HepG2 (cell line): Measurements from ENCODE around the gene CDC40. TPM values are rescaled to one million over a fixed set of nuclear protein-coding genes. Genes with fewer than 3 reads are reported as not detected.

ENCODE experiments used
- ASH2L ChIP-seq: fragments of 300-600, 200-600 bp; sonication (generic); IDR thresholded peaks from 2 replicates; pipeline ENCODE4 v1.7.0; 2017; ENCODE audit warnings: low read depth, mild to moderate bottlenecking, moderate library complexity, mixed read lengths, low read length; ENCODE audit not compliant: insufficient read length
- JUND ChIP-seq: sonication (generic); formaldehyde crosslinking; IDR thresholded peaks from 2 replicates; pipeline ENCODE4 v1.8.0; 2022; ENCODE audit warnings: mild to moderate bottlenecking, missing genetic modification reagents
- KDM5B ChIP-seq: sonication (generic); formaldehyde crosslinking; IDR thresholded peaks from 2 replicates; pipeline ENCODE4 v1.4.0; 2020; ENCODE audit warnings: missing genetic modification reagents, mild to moderate bottlenecking, borderline replicate concordance
- MEIS1 ChIP-seq: sonication (generic); formaldehyde crosslinking; IDR thresholded peaks from 2 replicates; pipeline ENCODE4 v1.9.0; 2021; ENCODE audit warnings: mild to moderate bottlenecking, missing genetic modification reagents, moderate library complexity, borderline replicate concordance
- NRL ChIP-seq: sonication (generic); formaldehyde crosslinking; IDR thresholded peaks from 2 replicates; pipeline ENCODE4 v1.5.0; 2020; ENCODE audit warnings: missing genetic modification reagents, mild to moderate bottlenecking, moderate library complexity, borderline replicate concordance
- RBAK ChIP-seq: sonication (generic); formaldehyde crosslinking; IDR thresholded peaks from 2 replicates; pipeline ENCODE4 v1.5.1; 2020; ENCODE audit warnings: mild to moderate bottlenecking, missing genetic modification reagents
- THAP7 ChIP-seq: sonication (generic); formaldehyde crosslinking; IDR thresholded peaks from 2 replicates; pipeline ENCODE4 v1.8.1; 2023; ENCODE audit warnings: mild to moderate bottlenecking, missing genetic modification reagents
- ZFP91 ChIP-seq: sonication (generic); formaldehyde crosslinking; IDR thresholded peaks from 2 replicates; pipeline ENCODE4 v1.9.0; 2022; ENCODE audit warnings: missing genetic modification reagents, mild to moderate bottlenecking, borderline replicate concordance
- ZFX ChIP-seq: sonication (generic); formaldehyde crosslinking; IDR thresholded peaks from 2 replicates; pipeline ENCODE4 v1.4.0; 2020; ENCODE audit warnings: mild to moderate bottlenecking, low read depth, missing genetic modification reagents, moderate library complexity
- ZNF160 ChIP-seq: sonication (generic); formaldehyde crosslinking; IDR thresholded peaks from 2 replicates; pipeline ENCODE4 v1.8.0; 2022; ENCODE audit warnings: mild to moderate bottlenecking, inconsistent platforms, missing genetic modification reagents
- ZNF446 ChIP-seq: sonication (generic); formaldehyde crosslinking; IDR thresholded peaks from 2 replicates; pipeline ENCODE4 v1.5.0; 2020; ENCODE audit warnings: mild to moderate bottlenecking, missing genetic modification reagents
- ZNF678 ChIP-seq: sonication (generic); formaldehyde crosslinking; IDR thresholded peaks from 2 replicates; pipeline ENCODE4 v1.4.0; 2020; ENCODE audit warnings: mild to moderate bottlenecking, missing genetic modification reagents
- ZNF850 ChIP-seq: sonication (generic); formaldehyde crosslinking; conservative IDR thresholded peaks from 2 replicates; pipeline ENCODE4 v1.9.0; 2021; ENCODE audit warnings: mild to moderate bottlenecking, missing genetic modification reagents
- polyA plus RNA-seq, 8 experiments: library from polyadenylated mRNA; depleted of rRNA in 3 of 8; stranded (reverse) in 7 of 8; unstranded in 1 of 8; fragments of >200 nt; fragmentation: Illumina TruSeq in 4 of 8; extraction: Trizol in 4 of 8; gene quantifications; 2 replicates each; pipeline versions ENCODE4 v1.2.1 to v1.2.3, GENCODE V29; 2011 to 2016; ENCODE audit warnings: low read depth in 4 of 8, missing spikeins in 1 of 8, mixed read lengths in 1 of 8; ENCODE audit not compliant: insufficient read depth in 1 of 8
- total RNA-seq, 5 experiments: library from RNA; depleted of rRNA; stranded (reverse); fragments of >200 nt; fragmentation: Illumina TruSeq; extraction: Trizol; gene quantifications; 2 replicates each; pipeline ENCODE4 v1.2.3, GENCODE V29; 2016; ENCODE audit warnings: low read depth in 1 of 5
- TF ChIP-seq, protein P1 (sequence below), 2 experiments: fragments of 450-650 bp in 1 of 2; sonication (generic) in 1 of 2; formaldehyde crosslinking in 1 of 2; IDR thresholded peaks; 2 replicates each; pipeline versions ENCODE4 v1.6.1 to v1.8.0; 2016 to 2022; ENCODE audit warnings: antibody characterized with exemption in 1 of 2, mild to moderate bottlenecking in 1 of 2, missing genetic modification reagents in 1 of 2
- TF ChIP-seq, protein P2 (sequence below): sonication (generic); formaldehyde crosslinking; IDR thresholded peaks from 2 replicates; pipeline ENCODE4 v1.5.0; 2020; ENCODE audit warnings: missing genetic modification reagents, mild to moderate bottlenecking, borderline replicate concordance

Gene CDC40
- total and polyA plus RNA-seq, 2 of the 13 experiments (the other 11 are each of a cell fraction or from before 2014, with no cell fraction given): 11.4 to 21.5 TPM

DNA sequence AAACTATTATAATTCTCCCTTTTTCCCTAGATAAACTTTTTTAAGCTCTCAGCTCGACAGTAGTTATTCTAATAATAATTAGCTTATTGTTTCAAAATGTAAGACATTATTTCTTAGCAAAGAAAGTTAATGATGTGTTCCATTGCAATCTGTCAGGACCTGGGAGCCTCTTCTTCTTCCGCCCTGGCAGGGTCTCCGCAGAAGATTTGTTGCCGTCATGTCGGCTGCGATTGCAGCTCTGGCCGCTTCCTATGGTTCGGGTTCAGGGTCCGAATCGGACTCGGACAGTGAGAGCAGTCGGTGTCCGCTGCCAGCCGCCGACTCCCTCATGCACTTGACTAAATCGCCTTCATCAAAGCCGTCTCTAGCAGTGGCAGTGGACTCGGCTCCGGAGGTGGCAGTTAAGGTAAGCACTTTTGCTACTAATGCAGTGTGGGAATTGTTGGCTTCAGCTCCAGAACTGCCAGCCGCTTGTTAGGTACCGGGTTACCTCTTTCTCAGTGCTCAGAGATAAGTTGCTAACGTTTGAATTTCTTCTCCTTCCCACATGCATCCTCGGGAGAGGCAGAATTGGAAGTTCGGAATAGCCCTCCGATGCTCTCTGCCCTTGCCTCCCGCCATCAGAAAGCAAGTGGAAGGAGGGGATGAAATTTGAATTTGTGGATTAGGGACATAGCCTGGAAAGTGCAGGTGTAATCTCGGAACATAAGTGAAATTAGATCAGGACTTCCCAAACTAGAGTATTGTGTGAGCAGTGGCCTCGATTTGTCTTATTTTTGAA lies at the start of gene CDC40 (continued):
- 0 out of 2 replicates have a peak, but pooled peaks have one; percentile 30 for TF ChIP-seq ZNF850 (CRISPR knock-in tag)
- 0 out of 2 replicates have a peak, but pooled peaks have one; percentile 17 for TF ChIP-seq KDM5B (CRISPR knock-in tag)
- TF ChIP-seq RBAK: no peak
- TF ChIP-seq ZFP91 (CRISPR knock-in tag): 0 out of 2 replicates have a peak, but pooled peaks have one; percentile 10
- TF ChIP-seq, protein P1, sequence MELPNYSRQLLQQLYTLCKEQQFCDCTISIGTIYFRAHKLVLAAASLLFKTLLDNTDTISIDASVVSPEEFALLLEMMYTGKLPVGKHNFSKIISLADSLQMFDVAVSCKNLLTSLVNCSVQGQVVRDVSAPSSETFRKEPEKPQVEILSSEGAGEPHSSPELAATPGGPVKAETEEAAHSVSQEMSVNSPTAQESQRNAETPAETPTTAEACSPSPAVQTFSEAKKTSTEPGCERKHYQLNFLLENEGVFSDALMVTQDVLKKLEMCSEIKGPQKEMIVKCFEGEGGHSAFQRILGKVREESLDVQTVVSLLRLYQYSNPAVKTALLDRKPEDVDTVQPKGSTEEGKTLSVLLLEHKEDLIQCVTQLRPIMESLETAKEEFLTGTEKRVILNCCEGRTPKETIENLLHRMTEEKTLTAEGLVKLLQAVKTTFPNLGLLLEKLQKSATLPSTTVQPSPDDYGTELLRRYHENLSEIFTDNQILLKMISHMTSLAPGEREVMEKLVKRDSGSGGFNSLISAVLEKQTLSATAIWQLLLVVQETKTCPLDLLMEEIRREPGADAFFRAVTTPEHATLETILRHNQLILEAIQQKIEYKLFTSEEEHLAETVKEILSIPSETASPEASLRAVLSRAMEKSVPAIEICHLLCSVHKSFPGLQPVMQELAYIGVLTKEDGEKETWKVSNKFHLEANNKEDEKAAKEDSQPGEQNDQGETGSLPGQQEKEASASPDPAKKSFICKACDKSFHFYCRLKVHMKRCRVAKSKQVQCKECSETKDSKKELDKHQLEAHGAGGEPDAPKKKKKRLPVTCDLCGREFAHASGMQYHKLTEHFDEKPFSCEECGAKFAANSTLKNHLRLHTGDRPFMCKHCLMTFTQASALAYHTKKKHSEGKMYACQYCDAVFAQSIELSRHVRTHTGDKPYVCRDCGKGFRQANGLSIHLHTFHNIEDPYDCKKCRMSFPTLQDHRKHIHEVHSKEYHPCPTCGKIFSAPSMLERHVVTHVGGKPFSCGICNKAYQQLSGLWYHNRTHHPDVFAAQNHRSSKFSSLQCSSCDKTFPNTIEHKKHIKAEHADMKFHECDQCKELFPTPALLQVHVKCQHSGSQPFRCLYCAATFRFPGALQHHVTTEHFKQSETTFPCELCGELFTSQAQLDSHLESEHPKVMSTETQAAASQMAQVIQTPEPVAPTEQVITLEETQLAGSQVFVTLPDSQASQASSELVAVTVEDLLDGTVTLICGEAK (IDR thresholded peaks at IDR 0.05): no peak
- TF ChIP-seq, protein P1 (CRISPR knock-in tag; IDR thresholded peaks at IDR 0.05): peak; percentile 72; the same call in 1 of the 2 replicates
- no peak for TF ChIP-seq ZNF446 (CRISPR knock-in tag)
- TF ChIP-seq NRL: 0 out of 2 replicates have a peak, but pooled peaks have one; percentile 69
- 0 out of 2 replicates have a peak, but pooled peaks have one; percentile 40 for TF ChIP-seq THAP7 (CRISPR knock-in tag)
- TF ChIP-seq ZNF678 (CRISPR knock-in tag): no peak
- TF ChIP-seq ZFX (CRISPR knock-in tag): 0 out of 2 replicates have a peak, but pooled peaks have one; percentile 21
- TF ChIP-seq ASH2L: peak; percentile 89
- TF ChIP-seq, protein P2, sequence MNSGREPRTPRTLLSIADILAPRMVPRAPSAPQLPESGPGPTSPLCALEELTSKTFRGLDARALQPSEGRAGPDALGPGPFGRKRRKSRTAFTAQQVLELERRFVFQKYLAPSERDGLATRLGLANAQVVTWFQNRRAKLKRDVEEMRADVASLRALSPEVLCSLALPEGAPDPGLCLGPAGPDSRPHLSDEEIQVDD (CRISPR knock-in tag): 0 out of 2 replicates have a peak, but pooled peaks have one; percentile 47
- TF ChIP-seq MEIS1 (CRISPR knock-in tag): no peak
- 0 out of 2 replicates have a peak, but pooled peaks have one; percentile 66 for TF ChIP-seq ZNF160 (CRISPR knock-in tag)
- TF ChIP-seq JUND (CRISPR knock-in tag): 0 out of 2 replicates have a peak, but pooled peaks have one; percentile 12
